ENCODE measurements around the gene PEX3. TPM values are rescaled to one million over a fixed set of nuclear protein-coding genes. Genes with fewer than 3 reads are reported as not detected.

Gene PEX3
- total and polyA plus RNA-seq, 2 experiments from 2014 or later: 23.2 to 24.5 TPM

- WGBS (ENCODE audit: low lambda C conversion rate, missing lambda C conversion rate): 87% methylated on average over 1 of the region's 1 CpG
- Histone ChIP-seq H3K27me3 (no peaks in the 10 kb centered on the region), H3K4me1 (ENCODE audit: insufficient read depth) (no peaks in the 10 kb centered on the region), H3K9me2 (replicated peaks; ENCODE audit: insufficient read depth) (no peaks in the 10 kb centered on the region), H3K36me3 (replicated peaks; ENCODE audit: insufficient read depth, low read depth) (no peaks in the 10 kb centered on the region), H3K27ac (no peak overlapping the region), H2AFZ (no peak overlapping the region), H4K20me1 (ENCODE audit: insufficient read depth, poor library complexity, severe bottlenecking) (no peaks in the 10 kb centered on the region), H3K4me3 (no peak overlapping the region), H3K4me2 (no peak overlapping the region), H3K9me3 (ENCODE audit: low read depth) (no peaks in the 10 kb centered on the region), H3K79me2 (no peaks in the 10 kb centered on the region)
- no peak for DNase-seq (ENCODE audit: low spot score)
- TF ChIP-seq EZH2phosphoT487 (IDR thresholded peaks at IDR 0.05; ENCODE audit: low read depth, severe bottlenecking, unreplicated experiment) (no peak), EZH2 (IDR thresholded peaks at IDR 0.05; ENCODE audit: borderline replicate concordance) (no peak)
- TF ChIP-seq, protein P1, sequence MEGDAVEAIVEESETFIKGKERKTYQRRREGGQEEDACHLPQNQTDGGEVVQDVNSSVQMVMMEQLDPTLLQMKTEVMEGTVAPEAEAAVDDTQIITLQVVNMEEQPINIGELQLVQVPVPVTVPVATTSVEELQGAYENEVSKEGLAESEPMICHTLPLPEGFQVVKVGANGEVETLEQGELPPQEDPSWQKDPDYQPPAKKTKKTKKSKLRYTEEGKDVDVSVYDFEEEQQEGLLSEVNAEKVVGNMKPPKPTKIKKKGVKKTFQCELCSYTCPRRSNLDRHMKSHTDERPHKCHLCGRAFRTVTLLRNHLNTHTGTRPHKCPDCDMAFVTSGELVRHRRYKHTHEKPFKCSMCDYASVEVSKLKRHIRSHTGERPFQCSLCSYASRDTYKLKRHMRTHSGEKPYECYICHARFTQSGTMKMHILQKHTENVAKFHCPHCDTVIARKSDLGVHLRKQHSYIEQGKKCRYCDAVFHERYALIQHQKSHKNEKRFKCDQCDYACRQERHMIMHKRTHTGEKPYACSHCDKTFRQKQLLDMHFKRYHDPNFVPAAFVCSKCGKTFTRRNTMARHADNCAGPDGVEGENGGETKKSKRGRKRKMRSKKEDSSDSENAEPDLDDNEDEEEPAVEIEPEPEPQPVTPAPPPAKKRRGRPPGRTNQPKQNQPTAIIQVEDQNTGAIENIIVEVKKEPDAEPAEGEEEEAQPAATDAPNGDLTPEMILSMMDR (IDR thresholded peaks at IDR 0.05; ENCODE audit: poor library complexity): no peak
Measured at GRCh38 chr6:143527677-143528076, 77.1 kb downstream of the PEX3 start.

- no peaks in the 10 kb centered on the region for H3K9me2 ChIP-seq (replicated peaks; ENCODE audit: insufficient read depth)
- H3K9me3 ChIP-seq (ENCODE audit: low read depth): no peaks in the 10 kb centered on the region
- TF ChIP-seq EZH2phosphoT487 (IDR thresholded peaks at IDR 0.05; ENCODE audit: low read depth, severe bottlenecking, unreplicated experiment) (no peak), EZH2 (IDR thresholded peaks at IDR 0.05; ENCODE audit: borderline replicate concordance) (no peak)
- TF ChIP-seq, protein P1 (IDR thresholded peaks at IDR 0.05; ENCODE audit: poor library complexity): no peak
- H4K20me1 ChIP-seq (ENCODE audit: insufficient read depth, poor library complexity, severe bottlenecking): no peaks in the 10 kb centered on the region
- H3K4me3 ChIP-seq: no peak overlapping the region
- no peaks in the 10 kb centered on the region for H3K36me3 ChIP-seq (replicated peaks; ENCODE audit: insufficient read depth, low read depth)
- H3K79me2 ChIP-seq: no peaks in the 10 kb centered on the region
- H3K4me2 ChIP-seq: no peak overlapping the region
- H2AFZ ChIP-seq: no peak overlapping the region
- H3K4me1 ChIP-seq (ENCODE audit: insufficient read depth): peaks cover 4% of the 10 kb centered on the region
- no peak overlapping the region for H3K27ac ChIP-seq
- no peaks in the 10 kb centered on the region for H3K27me3 ChIP-seq
- 86% methylated on average over 7 of the region's 7 CpGs for WGBS (ENCODE audit: low lambda C conversion rate, missing lambda C conversion rate)
- no peak for DNase-seq (ENCODE audit: low spot score)
Measured at GRCh38 chr6:143528164-143528811, 77.7 kb downstream of the PEX3 start.

DNA sequence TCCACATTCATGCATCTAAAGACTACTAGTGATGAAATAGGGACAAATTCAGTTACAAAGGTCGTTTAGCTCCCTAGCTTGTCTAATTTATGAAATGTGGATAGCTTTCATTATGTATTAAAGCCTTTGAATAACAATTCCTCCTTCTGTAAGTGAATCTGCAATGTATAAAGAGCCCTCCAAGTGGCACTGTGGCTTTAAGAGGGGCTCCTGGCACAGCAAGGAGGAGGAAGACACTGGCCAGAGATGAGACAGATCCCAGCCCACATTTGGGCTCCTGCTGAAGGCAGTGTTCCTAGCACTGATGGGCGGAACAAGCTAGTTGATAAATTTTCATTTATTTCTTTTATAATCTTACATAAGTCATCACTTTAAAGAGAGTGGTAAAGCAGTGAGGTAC, 78.5 kb downstream of the PEX3 start:
- WGBS (ENCODE audit: low lambda C conversion rate, missing lambda C conversion rate): 62% methylated on average over 2 of the region's 2 CpGs

More for the DNA sequence above, 78.5 kb downstream of the PEX3 start:
- no peaks in the 10 kb centered on the region for H3K79me2 ChIP-seq
- H4K20me1 ChIP-seq (ENCODE audit: insufficient read depth, poor library complexity, severe bottlenecking): no peaks in the 10 kb centered on the region
- no peaks in the 10 kb centered on the region for H3K27me3 ChIP-seq
- H3K27ac ChIP-seq: no peak overlapping the region
- H3K4me2 ChIP-seq: no peak overlapping the region
- peaks cover 4% of the 10 kb centered on the region for H3K4me1 ChIP-seq (ENCODE audit: insufficient read depth)
- no peaks in the 10 kb centered on the region for H3K9me3 ChIP-seq (ENCODE audit: low read depth)
- TF ChIP-seq, protein P1 (IDR thresholded peaks at IDR 0.05; ENCODE audit: poor library complexity): peak; percentile 29
- no peak for TF ChIP-seq EZH2phosphoT487 (IDR thresholded peaks at IDR 0.05; ENCODE audit: low read depth, severe bottlenecking, unreplicated experiment)
- H3K4me3 ChIP-seq: no peak overlapping the region
- no peak overlapping the region for H2AFZ ChIP-seq
- H3K36me3 ChIP-seq (replicated peaks; ENCODE audit: insufficient read depth, low read depth): no peaks in the 10 kb centered on the region
- DNase-seq (ENCODE audit: low spot score): peak; percentile 25
- H3K9me2 ChIP-seq (replicated peaks; ENCODE audit: insufficient read depth): no peaks in the 10 kb centered on the region
